ENCODE data around the gene RECK.

The RECK gene

GRCh38 chr9:36150574-36151315 is 114.0 kb downstream of the RECK start:
- H3K27ac ChIP-seq (ENCODE audit: low read depth, low read length), result no peak overlapping the region
- no peaks in the 10 kb centered on the region for H3K9me3 ChIP-seq (ENCODE audit: control insufficient read depth, insufficient read depth, low read length)
- H3K4me2 ChIP-seq (ENCODE audit: low read length), result peak overlapping the region; percentile 78
- H3K4me1 ChIP-seq (ENCODE audit: control insufficient read depth, low read length), result peaks cover 39% of the 10 kb centered on the region
- no peaks in the 10 kb centered on the region for H3K79me2 ChIP-seq (ENCODE audit: control insufficient read depth, low read length)
- TF ChIP-seq EZH2phosphoT487 (IDR thresholded peaks at IDR 0.05; ENCODE audit: borderline replicate concordance, low read length) (no peak), CTCF (IDR thresholded peaks at IDR 0.05; ENCODE audit: low read depth, low read length, poor library complexity, severe bottlenecking) (no peak)
- H3K36me3 ChIP-seq (ENCODE audit: control insufficient read depth, low read length), result no peaks in the 10 kb centered on the region
- peak overlapping the region; percentile 60 for H3K4me3 ChIP-seq (ENCODE audit: low read length)
- H3K27me3 ChIP-seq (ENCODE audit: control insufficient read depth, low read length), result no peaks in the 10 kb centered on the region
- no peaks in the 10 kb centered on the region for H4K20me1 ChIP-seq (ENCODE audit: control insufficient read depth, insufficient read depth, low read depth, low read length)
- H3F3A ChIP-seq (ENCODE audit: control insufficient read depth, insufficient read depth), result peaks cover 6% of the 10 kb centered on the region; the same call in 1 of the 2 replicates
- no peaks in the 10 kb centered on the region for H3K9me2 ChIP-seq (replicated peaks; ENCODE audit: control insufficient read depth, low read length)

- Histone ChIP-seq H4K20me1 (ENCODE audit: control insufficient read depth, insufficient read depth, low read depth, low read length) (no peaks in the 10 kb centered on the region), H3K27ac (ENCODE audit: low read depth, low read length) (peak overlapping the region; percentile 38; the same call in 1 of the 2 replicates), H3K9me2 (replicated peaks; ENCODE audit: control insufficient read depth, low read length) (no peaks in the 10 kb centered on the region), H3K4me2 (ENCODE audit: low read length) (peak overlapping the region; percentile 78), H3K9me3 (ENCODE audit: control insufficient read depth, insufficient read depth, low read length) (no peaks in the 10 kb centered on the region), H3K79me2 (ENCODE audit: control insufficient read depth, low read length) (no peaks in the 10 kb centered on the region), H3K36me3 (ENCODE audit: control insufficient read depth, low read length) (no peaks in the 10 kb centered on the region), H3K4me3 (ENCODE audit: low read length) (peak overlapping the region; percentile 60), H3K27me3 (ENCODE audit: control insufficient read depth, low read length) (no peaks in the 10 kb centered on the region), H3K4me1 (ENCODE audit: control insufficient read depth, low read length) (peaks cover 39% of the 10 kb centered on the region), H3F3A (ENCODE audit: control insufficient read depth, insufficient read depth) (peaks cover 6% of the 10 kb centered on the region; the same call in 1 of the 2 replicates)
- TF ChIP-seq CTCF (IDR thresholded peaks at IDR 0.05; ENCODE audit: low read depth, low read length, poor library complexity, severe bottlenecking) (no peak), EZH2phosphoT487 (IDR thresholded peaks at IDR 0.05; ENCODE audit: borderline replicate concordance, low read length) (no peak)
These were observed 114.8 kb downstream of the RECK start for GRCh38 chr9:36151316-36152210.

- Histone ChIP-seq H3K9me2 (replicated peaks; ENCODE audit: control insufficient read depth, low read length) (no peaks in the 10 kb centered on the region), H3K9me3 (ENCODE audit: control insufficient read depth, insufficient read depth, low read length) (no peaks in the 10 kb centered on the region), H3F3A (ENCODE audit: control insufficient read depth, insufficient read depth) (peaks cover 6% of the 10 kb centered on the region; the same call in 1 of the 2 replicates), H3K4me2 (ENCODE audit: low read length) (peak overlapping the region; percentile 4; the same call in 1 of the 2 replicates), H4K20me1 (ENCODE audit: control insufficient read depth, insufficient read depth, low read depth, low read length) (no peaks in the 10 kb centered on the region), H3K36me3 (ENCODE audit: control insufficient read depth, low read length) (no peaks in the 10 kb centered on the region), H3K4me3 (ENCODE audit: low read length) (no peak overlapping the region), H3K79me2 (ENCODE audit: control insufficient read depth, low read length) (no peaks in the 10 kb centered on the region), H3K27me3 (ENCODE audit: control insufficient read depth, low read length) (no peaks in the 10 kb centered on the region), H3K4me1 (ENCODE audit: control insufficient read depth, low read length) (peaks cover 39% of the 10 kb centered on the region), H3K27ac (ENCODE audit: low read depth, low read length) (no peak overlapping the region)
- TF ChIP-seq EZH2phosphoT487 (IDR thresholded peaks at IDR 0.05; ENCODE audit: borderline replicate concordance, low read length) (no peak), CTCF (IDR thresholded peaks at IDR 0.05; ENCODE audit: low read depth, low read length, poor library complexity, severe bottlenecking) (no peak)
These were observed 116.2 kb downstream of the RECK start for GRCh38 chr9:36152741-36153438.

Measured in DOHH2 (cell line).